Measurements from ENCODE around the gene ZSWIM9.

The ZSWIM9 gene

DNA sequence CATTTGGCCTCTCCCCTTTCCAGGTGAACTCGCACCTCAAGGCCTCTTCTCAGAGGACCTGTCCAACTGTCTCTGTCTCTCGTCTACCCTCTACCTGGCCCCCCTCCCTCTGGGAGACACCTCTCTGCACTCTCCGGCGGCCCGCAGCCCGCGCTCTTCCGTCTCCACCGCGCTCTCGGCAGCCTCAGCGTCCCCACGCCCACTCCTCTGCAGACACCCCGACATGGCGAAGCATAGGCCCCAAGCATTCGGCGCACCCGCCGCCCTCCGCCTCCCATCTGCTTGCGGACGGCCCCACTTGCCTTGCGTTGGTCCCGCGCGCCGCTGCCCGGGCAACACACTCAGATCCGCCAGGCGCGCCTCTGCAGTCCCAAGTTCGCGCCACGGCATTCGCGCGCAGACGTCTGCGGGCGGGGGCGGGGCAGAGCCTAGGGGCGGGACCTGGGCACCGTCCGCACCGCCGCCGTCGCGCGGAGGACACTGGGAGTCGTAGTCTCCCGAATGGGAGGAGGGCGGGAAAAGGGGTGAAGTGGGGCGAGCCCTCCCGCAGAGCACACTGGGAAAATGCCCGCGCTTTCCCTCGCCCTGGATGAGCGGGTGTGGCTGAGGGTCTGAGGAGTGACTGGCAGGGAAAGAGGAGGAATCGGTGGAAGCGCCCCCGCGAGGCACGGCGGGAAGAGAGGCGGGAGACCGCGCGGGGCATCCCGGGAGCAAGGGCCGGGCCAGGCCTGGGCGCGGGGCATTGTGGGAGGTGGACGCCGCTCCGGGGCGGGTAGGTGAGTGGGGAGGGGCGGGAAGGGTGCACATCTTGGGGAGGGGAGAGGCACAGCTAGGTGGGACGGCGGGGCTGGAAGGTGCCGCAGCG is at the start of gene ZSWIM9, which contains the start of gene LIG1:
Gene ZSWIM9 (plus strand): TSS at position 742 of the 865 bp plus-strand sequence. CDS start 1,123 bp downstream, outside the sequence.
Gene LIG1 (minus strand): TSS at position 406 of the 865 bp plus-strand sequence. CDS start 4,778 bp downstream, outside the sequence.
- POLR2A ChIA-PET: no interaction called here
- TF ChIP-seq, protein P1, sequence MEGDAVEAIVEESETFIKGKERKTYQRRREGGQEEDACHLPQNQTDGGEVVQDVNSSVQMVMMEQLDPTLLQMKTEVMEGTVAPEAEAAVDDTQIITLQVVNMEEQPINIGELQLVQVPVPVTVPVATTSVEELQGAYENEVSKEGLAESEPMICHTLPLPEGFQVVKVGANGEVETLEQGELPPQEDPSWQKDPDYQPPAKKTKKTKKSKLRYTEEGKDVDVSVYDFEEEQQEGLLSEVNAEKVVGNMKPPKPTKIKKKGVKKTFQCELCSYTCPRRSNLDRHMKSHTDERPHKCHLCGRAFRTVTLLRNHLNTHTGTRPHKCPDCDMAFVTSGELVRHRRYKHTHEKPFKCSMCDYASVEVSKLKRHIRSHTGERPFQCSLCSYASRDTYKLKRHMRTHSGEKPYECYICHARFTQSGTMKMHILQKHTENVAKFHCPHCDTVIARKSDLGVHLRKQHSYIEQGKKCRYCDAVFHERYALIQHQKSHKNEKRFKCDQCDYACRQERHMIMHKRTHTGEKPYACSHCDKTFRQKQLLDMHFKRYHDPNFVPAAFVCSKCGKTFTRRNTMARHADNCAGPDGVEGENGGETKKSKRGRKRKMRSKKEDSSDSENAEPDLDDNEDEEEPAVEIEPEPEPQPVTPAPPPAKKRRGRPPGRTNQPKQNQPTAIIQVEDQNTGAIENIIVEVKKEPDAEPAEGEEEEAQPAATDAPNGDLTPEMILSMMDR (IDR thresholded peaks at IDR 0.05; ENCODE audit: insufficient read depth, low read length, missing control alignments): peak; percentile 38
- CTCF ChIA-PET: interaction anchor here (0.8 to 1.7 kb wide), 6 partner anchors 8 to 206 kb away, joined by 3 to 5 read pairs (median 3); no protein-coding TSS in a partner anchor
- H3K4me3 ChIP-seq (ENCODE audit: low read depth, low read length): peak within 1 kb of the TSS; percentile 89
- peak; percentile 64 for DNase-seq (ENCODE audit: low read depth, low spot score)

DNA sequence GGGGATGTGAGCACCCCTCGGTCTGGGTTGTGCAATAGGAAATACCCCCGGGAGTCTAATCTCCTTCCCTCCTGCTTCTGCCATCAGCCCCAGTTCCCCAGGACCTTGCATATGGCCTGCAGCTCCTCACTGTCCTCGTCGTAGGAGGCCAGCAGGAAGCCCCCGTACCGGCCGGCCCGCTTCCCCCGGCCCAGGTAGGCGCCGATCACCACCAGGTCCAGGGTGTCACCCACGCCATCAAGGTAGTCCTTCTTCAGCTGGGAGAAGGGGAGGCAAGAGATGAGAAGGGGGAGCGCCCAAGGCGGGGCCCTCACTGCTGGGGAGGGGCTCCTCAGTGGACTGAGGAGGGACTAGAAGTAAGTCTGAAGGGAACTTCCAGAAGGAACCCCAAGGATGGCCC is 49.4 kb upstream of the ZSWIM9 start:
- POLR2A ChIA-PET: no interaction called here
- DNase-seq (ENCODE audit: low read depth, low spot score): no peak
- CTCF ChIA-PET: interaction anchor here (0.7 to 4.4 kb wide), 4 partner anchors 12 to 158 kb away, joined by 3 to 44 read pairs (median 3); partner anchors contain the start of gene PLA2G4C
- H3K4me3 ChIP-seq (ENCODE audit: low read depth, low read length): no peak overlapping the region
- TF ChIP-seq, protein P1 (IDR thresholded peaks at IDR 0.05; ENCODE audit: insufficient read depth, low read length, missing control alignments): no peak

DNA sequence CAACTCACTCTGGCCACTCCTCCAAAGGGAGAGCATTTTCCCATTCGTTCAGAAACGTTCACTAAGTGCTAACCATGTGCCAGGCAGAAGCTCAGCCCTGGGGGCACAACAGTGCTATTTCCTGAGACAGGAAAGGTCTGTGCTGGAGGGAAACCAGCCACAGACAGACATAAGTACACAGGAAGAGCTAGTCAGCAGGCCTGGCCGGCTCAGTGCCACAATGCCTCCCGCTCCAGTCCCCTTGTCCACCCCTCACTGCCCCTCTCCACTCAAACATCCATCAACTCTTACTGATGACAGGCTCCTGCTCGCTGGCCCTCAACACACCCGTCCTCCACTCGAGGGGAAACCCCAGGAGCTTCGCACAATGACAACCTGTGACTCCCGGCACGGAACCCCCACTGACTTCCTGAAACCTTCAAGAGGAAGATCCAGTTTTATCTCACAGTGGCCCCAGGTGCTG is 48.5 kb upstream of the ZSWIM9 start:
- H3K4me3 ChIP-seq (ENCODE audit: low read depth, low read length): no peak overlapping the region
- TF ChIP-seq, protein P1 (IDR thresholded peaks at IDR 0.05; ENCODE audit: insufficient read depth, low read length, missing control alignments): no peak
- CTCF ChIA-PET: interaction anchor here (1.2 to 4.4 kb wide), 2 partner anchors 13 to 33 kb away, joined by 3 to 44 read pairs; partner anchors contain the start of gene PLA2G4C
- POLR2A ChIA-PET: no interaction called here
- DNase-seq (ENCODE audit: low read depth, low spot score): no peak

DNA sequence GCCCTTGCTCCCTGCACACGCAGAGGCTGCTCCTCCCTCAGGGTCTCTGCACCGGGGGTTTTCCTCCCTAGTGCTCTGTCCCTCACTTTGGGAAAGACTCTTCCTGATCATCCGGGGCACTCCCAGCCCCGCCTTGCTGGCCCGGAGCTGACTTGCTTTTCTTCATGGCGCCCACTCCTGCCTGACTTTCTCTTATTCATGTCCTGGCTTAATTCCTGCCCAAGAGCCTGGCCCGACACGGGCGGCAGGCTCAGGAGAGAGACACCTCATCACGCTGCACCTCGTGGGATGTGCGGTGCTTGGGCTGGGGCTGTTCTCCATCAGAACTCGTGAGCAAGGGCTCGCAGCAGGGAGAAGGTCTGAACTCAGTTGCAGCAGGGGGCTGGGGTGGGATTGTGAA is 48.1 kb upstream of the ZSWIM9 start:
- POLR2A ChIA-PET: no interaction called here
- H3K4me3 ChIP-seq (ENCODE audit: low read depth, low read length): no peak overlapping the region
- CTCF ChIA-PET: interaction anchor here (1.2 to 4.4 kb wide), 3 partner anchors 13 to 32 kb away, joined by 3 to 44 read pairs (median 33); partner anchors contain the start of gene PLA2G4C
- TF ChIP-seq, protein P1 (IDR thresholded peaks at IDR 0.05; ENCODE audit: insufficient read depth, low read length, missing control alignments): no peak
- DNase-seq (ENCODE audit: low read depth, low spot score): no peak

DNA sequence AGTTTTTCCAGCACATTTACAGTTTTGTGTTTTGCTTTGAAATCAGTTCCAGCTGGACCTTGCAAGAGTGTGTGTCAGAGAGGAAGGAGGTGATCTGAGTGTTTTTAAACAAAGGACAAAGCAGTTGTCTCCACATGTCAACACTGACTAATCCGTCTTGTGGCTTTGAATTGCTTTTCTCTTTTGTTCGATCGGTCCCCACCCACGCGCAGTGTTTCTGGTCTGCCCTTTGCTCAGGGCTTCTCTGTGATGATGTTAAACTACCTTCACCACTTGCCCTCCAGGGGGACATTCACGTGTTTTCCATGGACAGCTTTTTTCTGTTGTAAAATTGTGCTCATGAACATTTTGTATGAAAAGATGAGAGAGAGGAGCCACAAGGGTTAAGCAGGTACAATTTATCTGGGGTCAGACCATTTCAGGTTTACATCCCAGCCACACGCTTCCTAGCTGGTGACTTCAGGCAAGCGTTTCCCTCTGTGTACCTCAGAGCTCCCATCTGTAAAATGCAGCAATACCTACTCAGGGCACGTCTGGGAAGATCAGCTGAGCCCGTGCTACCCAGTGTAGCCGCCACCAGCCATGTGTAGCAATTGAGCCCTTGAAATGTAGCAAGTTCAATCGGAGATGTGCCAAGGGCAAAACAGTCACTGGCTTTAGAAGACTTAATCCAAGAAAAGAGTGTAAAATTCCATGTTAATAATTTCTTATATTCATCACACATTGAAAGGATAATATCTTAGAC is 46.4 kb upstream of the ZSWIM9 start:
- ChIA-PET CTCF (interaction anchor here (1.4 to 4.4 kb wide), 4 partner anchors 15 to 161 kb away, joined by 3 to 33 read pairs (median 6); partner anchors contain the start of gene PLA2G4C), POLR2A (no interaction called here)
- no peak for DNase-seq (ENCODE audit: low read depth, low spot score)
- TF ChIP-seq, protein P1 (IDR thresholded peaks at IDR 0.05; ENCODE audit: insufficient read depth, low read length, missing control alignments): peak; percentile 5
- no peak overlapping the region for H3K4me3 ChIP-seq (ENCODE audit: low read depth, low read length)

Data from AG04449 (cell line).